Vagina (tissue), 2 donors: ENCODE measurements around the gene FBN3.
"Not testable (repeated sequence)": the region's sequence is repeated elsewhere in the genome, so short reads cannot be mapped to it uniquely, and the experiment has no call there.

ENCODE experiments used
- POLR2A ChIP-seq, 2 donors: fragments of 450-650 bp; IDR thresholded peaks; one replicate each; pipeline ENCODE4 v1.6.1; 2017; ENCODE audit warnings: antibody characterized with exemption in 2 of 2, mild to moderate bottlenecking in 2 of 2, moderate library complexity in 2 of 2
- TF ChIP-seq, protein P1 (sequence below), 3 experiments: fragments of 450-650 bp in 2 of 3; fragments of 200-600 bp in 1 of 3; sonication (generic) in 1 of 3; IDR thresholded peaks; one replicate each; pipeline ENCODE4 v1.5.1; 2017 to 2019; ENCODE audit warnings: antibody characterized with exemption in 3 of 3, mild to moderate bottlenecking in 2 of 3, moderate library complexity in 2 of 3

DNA sequence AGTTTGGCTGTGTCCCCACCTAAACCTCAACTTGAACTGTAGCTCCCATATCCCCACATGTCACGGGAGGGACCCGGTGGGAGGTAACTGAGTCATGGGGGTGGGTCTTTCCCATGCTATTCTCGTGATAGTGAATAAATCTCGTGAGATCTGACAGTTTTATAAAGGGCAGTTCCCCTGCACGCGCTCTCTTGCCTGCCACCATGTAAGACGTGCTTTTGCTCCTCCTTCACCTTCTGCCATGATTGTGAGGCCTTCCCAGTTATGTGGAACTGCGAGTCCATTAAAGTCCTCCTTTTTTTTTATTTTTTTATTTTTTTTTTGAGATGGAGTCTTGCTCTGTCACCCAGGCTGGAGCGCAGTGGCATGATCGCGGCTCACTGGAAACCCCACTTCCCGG lies 47.5 kb downstream of the FBN3 start:
- TF ChIP-seq, protein P1, sequence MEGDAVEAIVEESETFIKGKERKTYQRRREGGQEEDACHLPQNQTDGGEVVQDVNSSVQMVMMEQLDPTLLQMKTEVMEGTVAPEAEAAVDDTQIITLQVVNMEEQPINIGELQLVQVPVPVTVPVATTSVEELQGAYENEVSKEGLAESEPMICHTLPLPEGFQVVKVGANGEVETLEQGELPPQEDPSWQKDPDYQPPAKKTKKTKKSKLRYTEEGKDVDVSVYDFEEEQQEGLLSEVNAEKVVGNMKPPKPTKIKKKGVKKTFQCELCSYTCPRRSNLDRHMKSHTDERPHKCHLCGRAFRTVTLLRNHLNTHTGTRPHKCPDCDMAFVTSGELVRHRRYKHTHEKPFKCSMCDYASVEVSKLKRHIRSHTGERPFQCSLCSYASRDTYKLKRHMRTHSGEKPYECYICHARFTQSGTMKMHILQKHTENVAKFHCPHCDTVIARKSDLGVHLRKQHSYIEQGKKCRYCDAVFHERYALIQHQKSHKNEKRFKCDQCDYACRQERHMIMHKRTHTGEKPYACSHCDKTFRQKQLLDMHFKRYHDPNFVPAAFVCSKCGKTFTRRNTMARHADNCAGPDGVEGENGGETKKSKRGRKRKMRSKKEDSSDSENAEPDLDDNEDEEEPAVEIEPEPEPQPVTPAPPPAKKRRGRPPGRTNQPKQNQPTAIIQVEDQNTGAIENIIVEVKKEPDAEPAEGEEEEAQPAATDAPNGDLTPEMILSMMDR (IDR thresholded peaks at IDR 0.05), result not testable (repeated sequence)
- TF ChIP-seq POLR2A (IDR thresholded peaks at IDR 0.05), result not testable (repeated sequence)
